OCI-LY1 (cell line): ENCODE data around the gene IL3.

Experiments
- H2AFZ ChIP-seq: fragments of 200-600 bp; sonication (generic), shearing (Covaris generic); 2 replicates; pipeline ENCODE4 v1.6.0; 2014; ENCODE audit warnings: antibody characterized with exemption, mild to moderate bottlenecking, low read length
- H3F3A ChIP-seq: fragments of 200-600 bp; sonication (generic), shearing (Covaris generic); 2 replicates; pipeline ENCODE4 v1.6.0; 2014; ENCODE audit warnings: mild to moderate bottlenecking, antibody characterized with exemption, low read length, moderate library complexity; ENCODE audit not compliant: insufficient read depth
- H3K27ac ChIP-seq: fragments of 200-600 bp; sonication (generic); 2 replicates; pipeline ENCODE4 v1.5.1; 2014; ENCODE audit warnings: low read length, mixed run types, mild to moderate bottlenecking, low read depth; ENCODE audit not compliant: poor library complexity, severe bottlenecking
- H3K27me3 ChIP-seq: fragments of 200-600 bp; sonication (generic); 2 replicates; pipeline ENCODE4 v1.6.0; 2014; ENCODE audit warnings: antibody characterized with exemption, mild to moderate bottlenecking, low read length, moderate library complexity; ENCODE audit not compliant: insufficient read depth
- H3K36me3 ChIP-seq: fragments of 200-600 bp; sonication (generic); 2 replicates; pipeline ENCODE4 v1.6.1; 2014; ENCODE audit warnings: mild to moderate bottlenecking, antibody characterized with exemption, low read length, moderate library complexity, mixed read lengths; ENCODE audit not compliant: insufficient read depth
- H3K4me1 ChIP-seq: fragments of 200-600 bp; sonication (generic); 2 replicates; pipeline ENCODE4 v1.5.1; 2014; ENCODE audit warnings: mild to moderate bottlenecking, low read length, moderate library complexity; ENCODE audit not compliant: insufficient read depth, severe bottlenecking
- H3K4me2 ChIP-seq: fragments of 200-600 bp; sonication (generic), shearing (Covaris generic); 2 replicates; pipeline ENCODE4 v1.6.1; 2014; ENCODE audit warnings: low read length
- H3K4me3 ChIP-seq: fragments of 200-600 bp; sonication (generic); 2 replicates; pipeline ENCODE4 v1.5.1; 2014; ENCODE audit warnings: low read length, low read depth, mild to moderate bottlenecking, mixed read lengths; ENCODE audit not compliant: poor library complexity, severe bottlenecking
- H3K79me2 ChIP-seq: fragments of 200-600 bp; shearing (Covaris generic); 2 replicates; pipeline ENCODE4 v1.6.1; 2016; ENCODE audit warnings: mixed run types, low read length, mixed read lengths; ENCODE audit not compliant: insufficient read depth
- H3K9ac ChIP-seq: fragments of 200-600 bp; sonication (generic), shearing (Covaris generic); 2 replicates; pipeline ENCODE4 v1.6.1; 2014; ENCODE audit warnings: mild to moderate bottlenecking, low read length, mixed read lengths
- H3K9me2 ChIP-seq: fragments of 200-600 bp; sonication (generic), shearing (Covaris generic); 2 replicates; pipeline ENCODE4 v1.6.1; 2014; ENCODE audit warnings: low read depth, mild to moderate bottlenecking, low read length, mixed read lengths
- H3K9me3 ChIP-seq: fragments of 200-600 bp; shearing (Covaris generic); 2 replicates; pipeline ENCODE4 v1.6.1; 2014; ENCODE audit warnings: low read length, mixed read lengths
- H4K20me1 ChIP-seq: fragments of 200-600 bp; sonication (generic), shearing (Covaris generic); 2 replicates; pipeline ENCODE4 v1.6.0; 2016; ENCODE audit warnings: mild to moderate bottlenecking, low read length; ENCODE audit not compliant: insufficient read depth
- CTCF ChIP-seq: fragments of 200-600 bp; sonication (generic), shearing (Covaris generic); IDR thresholded peaks from 2 replicates; pipeline ENCODE4 v1.5.1; 2017; ENCODE audit warnings: mild to moderate bottlenecking, antibody characterized with exemption, low read length, moderate library complexity, mixed read lengths
- EZH2 ChIP-seq: fragments of 200-600 bp; sonication (generic), shearing (Covaris generic); IDR thresholded peaks from 2 replicates; pipeline ENCODE4 v1.8.0; 2017; ENCODE audit warnings: borderline replicate concordance, mixed run types, mild to moderate bottlenecking, antibody characterized with exemption, low read length, moderate library complexity, mixed read lengths

IL3 gene

GRCh38 chr5:132021654-132022053, 38.8 kb upstream of the IL3 start:
- Histone ChIP-seq H4K20me1 (no peaks in the 10 kb centered on the region), H3K4me2 (no peak overlapping the region), H3K9me2 (no peaks in the 10 kb centered on the region), H3K27me3 (no peaks in the 10 kb centered on the region), H3K4me1 (no peaks in the 10 kb centered on the region), H3K4me3 (no peak overlapping the region), H3K9ac (no peak overlapping the region), H3K36me3 (no peaks in the 10 kb centered on the region), H3F3A (no peaks in the 10 kb centered on the region), H3K27ac (no peak overlapping the region), H3K79me2 (no peaks in the 10 kb centered on the region), H3K9me3 (no peaks in the 10 kb centered on the region), H2AFZ (no peak overlapping the region)
- TF ChIP-seq CTCF (no peak), EZH2 (no peak)

GRCh38 chr5:132022737-132023136, 37.7 kb upstream of the IL3 start:
- Histone ChIP-seq H3K4me1 (no peaks in the 10 kb centered on the region), H4K20me1 (no peaks in the 10 kb centered on the region)
- no peak for TF ChIP-seq CTCF
- no peak for TF ChIP-seq EZH2

GRCh38 chr5:132023258-132024116, 37.0 kb upstream of the IL3 start:
- no peak overlapping the region for H3K4me2 ChIP-seq
- no peaks in the 10 kb centered on the region for H3K9me3 ChIP-seq
- no peak overlapping the region for H2AFZ ChIP-seq
- no peaks in the 10 kb centered on the region for H4K20me1 ChIP-seq
- no peaks in the 10 kb centered on the region for H3K79me2 ChIP-seq
- no peaks in the 10 kb centered on the region for H3K27me3 ChIP-seq
- H3F3A ChIP-seq = no peaks in the 10 kb centered on the region
- H3K9me2 ChIP-seq = no peaks in the 10 kb centered on the region
- no peaks in the 10 kb centered on the region for H3K36me3 ChIP-seq
- no peak overlapping the region for H3K9ac ChIP-seq
- H3K4me1 ChIP-seq = no peaks in the 10 kb centered on the region
- H3K4me3 ChIP-seq = no peak overlapping the region
- no peak overlapping the region for H3K27ac ChIP-seq
- TF ChIP-seq CTCF = no peak
- TF ChIP-seq EZH2 = no peak

More at GRCh38 chr5:132022737-132023136, 37.7 kb upstream of the IL3 start:
- Histone ChIP-seq H3F3A (no peaks in the 10 kb centered on the region), H3K27me3 (no peaks in the 10 kb centered on the region), H3K36me3 (no peaks in the 10 kb centered on the region), H3K79me2 (no peaks in the 10 kb centered on the region), H3K9me2 (no peaks in the 10 kb centered on the region), H3K9me3 (no peaks in the 10 kb centered on the region), H3K4me3 (no peak overlapping the region), H3K27ac (no peak overlapping the region), H3K9ac (no peak overlapping the region), H2AFZ (no peak overlapping the region), H3K4me2 (no peak overlapping the region)
